ENCODE results near the gene ICAM1. TPM values are rescaled to one million over a fixed set of nuclear protein-coding genes. Genes with fewer than 3 reads are reported as not detected.

The ICAM1 gene
- total RNA-seq, 1 donor from 2014 or later: 19.0 TPM

DNA sequence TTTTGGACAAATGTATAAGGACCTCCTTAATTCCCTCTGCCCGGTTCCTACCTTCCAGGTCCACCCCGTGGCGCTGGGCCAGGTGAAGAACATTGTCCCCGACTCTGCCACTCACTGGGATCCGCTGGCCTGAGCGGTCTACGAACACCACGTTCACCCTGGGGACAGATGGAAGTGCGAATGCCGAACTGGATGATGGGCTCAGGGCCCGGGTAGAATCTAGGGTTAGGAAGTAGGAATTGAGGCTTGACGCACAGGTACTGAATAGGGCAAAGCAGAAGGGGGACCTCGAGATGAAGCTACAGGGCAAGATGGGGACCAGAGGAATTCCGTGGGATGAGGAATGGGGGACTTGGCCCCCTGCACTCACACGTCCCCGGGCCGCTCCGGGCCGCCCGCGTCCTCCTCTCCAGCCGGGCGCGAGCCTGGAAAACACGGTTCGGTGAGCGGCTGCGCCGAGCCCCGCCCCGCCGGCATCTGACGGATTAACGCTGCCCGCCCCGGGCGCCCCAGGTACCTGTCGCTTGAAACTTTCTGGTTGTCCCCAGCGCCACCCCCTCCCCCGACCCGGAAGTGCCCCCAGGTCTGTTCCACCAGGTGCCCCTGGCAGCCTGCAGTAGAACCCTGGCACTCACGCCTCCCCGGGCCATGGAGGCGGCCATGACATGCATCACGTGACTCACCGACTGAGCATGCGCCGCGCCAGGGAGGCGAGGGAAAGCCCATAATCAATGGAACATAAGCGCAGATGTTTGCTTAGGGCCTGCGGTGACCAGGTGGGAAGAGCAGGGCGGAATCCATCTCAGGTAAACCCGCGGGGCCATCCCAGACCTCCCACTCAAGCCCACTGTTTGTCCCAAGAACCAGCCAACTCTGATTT is 44.7 kb downstream of the ICAM1 start, which contains the start of gene FDX2:
Gene FDX2 (minus strand): TSS at position 681 of the 880 bp plus-strand sequence. CDS start 19 bp downstream, at position 662.
- DNase-seq (ENCODE audit: low spot score): no peak
- TF ChIP-seq, protein P1, sequence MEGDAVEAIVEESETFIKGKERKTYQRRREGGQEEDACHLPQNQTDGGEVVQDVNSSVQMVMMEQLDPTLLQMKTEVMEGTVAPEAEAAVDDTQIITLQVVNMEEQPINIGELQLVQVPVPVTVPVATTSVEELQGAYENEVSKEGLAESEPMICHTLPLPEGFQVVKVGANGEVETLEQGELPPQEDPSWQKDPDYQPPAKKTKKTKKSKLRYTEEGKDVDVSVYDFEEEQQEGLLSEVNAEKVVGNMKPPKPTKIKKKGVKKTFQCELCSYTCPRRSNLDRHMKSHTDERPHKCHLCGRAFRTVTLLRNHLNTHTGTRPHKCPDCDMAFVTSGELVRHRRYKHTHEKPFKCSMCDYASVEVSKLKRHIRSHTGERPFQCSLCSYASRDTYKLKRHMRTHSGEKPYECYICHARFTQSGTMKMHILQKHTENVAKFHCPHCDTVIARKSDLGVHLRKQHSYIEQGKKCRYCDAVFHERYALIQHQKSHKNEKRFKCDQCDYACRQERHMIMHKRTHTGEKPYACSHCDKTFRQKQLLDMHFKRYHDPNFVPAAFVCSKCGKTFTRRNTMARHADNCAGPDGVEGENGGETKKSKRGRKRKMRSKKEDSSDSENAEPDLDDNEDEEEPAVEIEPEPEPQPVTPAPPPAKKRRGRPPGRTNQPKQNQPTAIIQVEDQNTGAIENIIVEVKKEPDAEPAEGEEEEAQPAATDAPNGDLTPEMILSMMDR (IDR thresholded peaks at IDR 0.05): no peak
- no peaks in the 10 kb centered on the region for H3K9me3 Mint-ChIP-seq (ENCODE audit: low read depth)
- peak within 1 kb of the TSS; percentile 93 for H3K27ac Mint-ChIP-seq (ENCODE audit: unreplicated experiment)
- peaks cover 7% of the 10 kb centered on the region for H3K36me3 Mint-ChIP-seq (ENCODE audit: low read depth)
- H3K27me3 Mint-ChIP-seq (ENCODE audit: low read depth): no peaks in the 10 kb centered on the region
- H3K4me1 Mint-ChIP-seq (ENCODE audit: low read depth): peaks cover 15% of the 10 kb centered on the region
- H3K4me3 Mint-ChIP-seq (ENCODE audit: unreplicated experiment): peak within 1 kb of the TSS; percentile 93

DNA sequence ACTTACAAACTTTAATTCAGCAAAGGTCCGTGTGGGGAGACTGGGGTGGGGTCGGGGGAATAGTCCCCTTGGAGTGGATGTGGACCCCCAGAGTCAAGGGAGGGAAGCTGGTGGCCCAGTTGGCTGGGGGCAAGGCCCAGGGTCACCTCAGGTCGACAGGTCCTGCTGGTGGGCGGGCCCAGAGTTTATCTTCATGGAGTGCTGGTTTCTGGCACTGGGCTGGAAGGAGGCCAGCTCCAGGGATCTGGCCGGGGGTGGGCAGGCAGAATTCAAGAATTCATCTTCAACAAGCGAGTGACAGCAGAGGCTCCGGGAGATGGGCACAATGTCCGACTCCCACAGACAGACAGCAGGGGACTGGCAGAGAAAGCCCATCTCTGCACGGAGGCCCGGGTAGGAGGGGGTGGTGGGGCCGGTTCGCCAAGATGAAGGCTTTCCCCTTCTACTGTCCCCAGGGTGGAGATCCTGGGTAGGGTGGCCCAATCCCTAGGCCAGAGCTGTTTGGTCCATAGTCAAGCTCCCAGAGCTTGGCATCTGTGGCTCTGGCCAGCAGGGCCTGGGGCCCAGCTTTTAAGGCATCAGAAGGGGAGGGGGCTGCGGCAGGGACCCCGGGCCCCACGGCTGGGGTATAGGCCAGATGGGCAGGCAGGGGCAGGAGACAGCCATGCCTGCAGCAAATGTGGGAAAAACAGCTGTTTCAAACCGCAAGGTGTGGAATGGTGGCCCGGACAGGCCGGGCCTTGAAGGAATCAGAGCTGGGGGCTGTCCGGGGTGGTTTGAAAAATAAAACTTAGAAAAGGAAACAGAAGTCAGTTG is 45.5 kb downstream of the ICAM1 start:
- Mint-ChIP-seq H3K36me3 (ENCODE audit: low read depth) (peaks cover 7% of the 10 kb centered on the region), H3K27me3 (ENCODE audit: low read depth) (no peaks in the 10 kb centered on the region), H3K27ac (ENCODE audit: unreplicated experiment) (peak overlapping the region; percentile 93), H3K4me3 (ENCODE audit: unreplicated experiment) (peak overlapping the region; percentile 93), H3K9me3 (ENCODE audit: low read depth) (no peaks in the 10 kb centered on the region), H3K4me1 (ENCODE audit: low read depth) (peaks cover 15% of the 10 kb centered on the region)
- TF ChIP-seq, protein P1 (IDR thresholded peaks at IDR 0.05): no peak
- no peak for DNase-seq (ENCODE audit: low spot score)

DNA sequence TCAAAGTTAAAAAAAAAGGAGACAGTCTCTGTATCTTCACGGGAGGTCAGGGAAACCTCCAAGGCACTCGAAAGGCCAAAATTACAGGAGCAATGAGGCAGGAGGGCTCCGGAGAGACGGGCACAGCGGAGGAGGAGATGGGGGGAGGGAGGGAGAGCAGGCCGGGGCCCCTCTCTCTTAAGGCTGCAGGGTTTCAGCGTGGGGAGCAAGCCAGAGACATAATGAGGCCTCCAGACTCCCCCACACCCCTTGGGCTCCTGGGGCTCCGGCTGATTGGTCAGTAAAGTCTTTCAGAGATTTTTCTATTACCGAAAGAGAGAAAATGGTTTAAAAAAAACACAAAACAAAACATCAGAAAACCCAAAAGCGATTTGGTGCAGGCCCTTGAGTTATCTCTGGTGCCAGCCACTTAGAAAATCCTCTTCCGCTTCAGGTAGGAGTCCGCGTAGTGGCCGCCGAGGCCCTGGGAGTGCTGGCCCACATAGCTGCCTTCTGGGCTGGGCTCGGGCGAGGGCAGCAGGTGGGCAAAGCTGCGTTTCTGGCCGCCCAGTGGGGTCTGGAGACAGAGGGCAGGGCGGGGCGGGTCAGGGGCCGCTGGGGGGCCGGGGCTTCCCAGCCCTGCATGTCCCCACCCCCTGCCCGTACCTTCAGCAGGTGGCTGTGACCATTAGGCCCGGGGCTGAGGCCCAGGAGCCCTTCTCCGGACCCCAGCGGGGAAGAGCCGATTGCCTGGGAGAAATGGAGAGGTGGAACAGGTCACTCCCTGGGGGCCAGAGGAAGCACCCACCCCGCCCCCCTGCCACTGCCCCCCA is 46.3 kb downstream of the ICAM1 start:
- no peak for DNase-seq (ENCODE audit: low spot score)
- peaks cover 13% of the 10 kb centered on the region for H3K36me3 Mint-ChIP-seq (ENCODE audit: low read depth)
- H3K27ac Mint-ChIP-seq (ENCODE audit: unreplicated experiment): no peak overlapping the region
- TF ChIP-seq, protein P1 (IDR thresholded peaks at IDR 0.05): no peak
- no peaks in the 10 kb centered on the region for H3K27me3 Mint-ChIP-seq (ENCODE audit: low read depth)
- peaks cover 15% of the 10 kb centered on the region for H3K4me1 Mint-ChIP-seq (ENCODE audit: low read depth)
- H3K9me3 Mint-ChIP-seq (ENCODE audit: low read depth): no peaks in the 10 kb centered on the region
- H3K4me3 Mint-ChIP-seq (ENCODE audit: unreplicated experiment): no peak overlapping the region

DNA sequence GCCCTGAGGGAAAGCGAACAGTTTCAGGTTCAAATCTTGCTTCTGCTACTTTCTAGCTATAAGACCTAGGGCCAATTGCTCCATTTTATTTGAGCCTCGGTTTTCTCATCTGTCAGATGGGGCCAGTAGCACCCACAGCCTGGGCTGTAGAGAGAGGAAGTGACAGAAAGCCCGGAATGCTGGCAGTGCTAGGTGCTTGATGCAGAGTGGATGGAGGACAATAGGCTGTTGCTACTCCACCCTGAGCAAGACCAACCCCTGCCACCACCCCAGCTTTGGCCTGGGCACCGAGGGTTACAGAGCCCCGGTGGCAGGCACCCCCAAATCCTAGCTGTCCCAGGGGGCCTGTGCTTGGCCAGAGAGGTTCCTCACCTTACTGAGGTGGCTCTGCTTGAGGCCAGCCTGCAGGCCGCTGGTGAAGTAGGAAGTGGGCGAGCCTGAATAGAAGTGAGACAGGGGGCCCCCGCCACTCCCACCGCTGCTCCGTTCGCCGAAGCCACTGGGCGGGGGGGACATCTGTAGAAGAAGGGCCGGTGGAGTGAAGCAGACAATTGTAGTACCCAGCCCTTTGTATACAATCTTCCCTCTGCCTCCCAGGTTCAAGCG is 47.0 kb downstream of the ICAM1 start:
- peaks cover 13% of the 10 kb centered on the region for H3K36me3 Mint-ChIP-seq (ENCODE audit: low read depth)

More for the DNA sequence above, 47.0 kb downstream of the ICAM1 start:
- H3K9me3 Mint-ChIP-seq (ENCODE audit: low read depth): no peaks in the 10 kb centered on the region
- DNase-seq (ENCODE audit: low spot score): no peak
- H3K27ac Mint-ChIP-seq (ENCODE audit: unreplicated experiment): no peak overlapping the region
- no peaks in the 10 kb centered on the region for H3K27me3 Mint-ChIP-seq (ENCODE audit: low read depth)
- TF ChIP-seq, protein P1 (IDR thresholded peaks at IDR 0.05): no peak
- H3K4me3 Mint-ChIP-seq (ENCODE audit: unreplicated experiment): no peak overlapping the region
- H3K4me1 Mint-ChIP-seq (ENCODE audit: low read depth): peaks cover 15% of the 10 kb centered on the region

All from chondrocyte (in vitro differentiated cells).